ENCODE data around the gene NFIB. TPM values are rescaled to one million over a fixed set of nuclear protein-coding genes. Genes with fewer than 3 reads are reported as not detected.

The NFIB gene
- total and polyA plus RNA-seq, 7 experiments from 2014 or later, result 0.32 TPM; not detected in 6

DNA sequence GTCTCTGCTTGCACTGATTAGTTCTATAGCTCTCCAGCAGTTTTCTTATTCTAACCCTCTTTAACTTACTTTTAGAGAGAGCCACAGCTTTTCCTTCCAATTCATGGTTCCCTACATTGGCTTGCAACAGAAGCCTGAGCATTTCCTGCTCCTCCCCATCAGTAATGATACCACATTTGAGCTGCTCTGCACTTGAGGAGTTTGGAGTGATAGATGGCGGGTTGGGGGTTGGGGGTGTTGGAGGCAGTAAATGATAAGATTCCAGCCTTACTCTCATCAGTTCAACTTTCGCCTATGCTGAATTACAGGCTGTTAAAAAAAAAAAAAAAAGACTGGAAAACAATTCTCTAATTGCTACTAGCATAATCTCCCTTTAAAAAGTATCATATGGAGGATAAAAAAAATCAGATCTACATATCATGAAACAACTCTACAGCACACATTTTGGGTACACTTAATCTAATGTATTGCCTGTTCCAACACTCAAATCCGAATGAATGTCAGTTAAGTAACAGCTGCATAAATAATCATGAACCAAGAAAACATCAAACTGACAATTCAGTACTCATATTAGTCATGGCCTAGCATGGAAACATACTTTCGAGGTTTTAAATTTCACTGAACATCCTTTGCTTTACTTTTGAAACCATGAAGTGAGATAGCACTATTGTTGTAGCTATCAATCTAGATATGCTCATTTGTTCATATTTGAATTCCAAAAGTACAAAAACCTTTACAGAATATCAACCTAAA lies 224.7 kb downstream of the NFIB start:
- intact Hi-C loops (cut with micrococcal nuclease), result no loop called here
- CTCF ChIA-PET, result interaction anchor here (0.7 kb wide), 1 partner anchor 1300 kb away, joined by 3 read pairs; no protein-coding TSS in a partner anchor
- DNase-seq (no peak), ATAC-seq (no peak)
- H3K27ac Mint-ChIP-seq, result no peak overlapping the region
- H3K4me1 Mint-ChIP-seq, result no peaks in the 10 kb centered on the region
- Histone ChIP-seq H3K36me3 (ENCODE audit: control insufficient read depth in 2 of 3, insufficient read depth in 3 of 3, low read length in 3 of 3) (no peaks in the 10 kb centered on the region), H3K4me1 (ENCODE audit: control insufficient read depth in 2 of 2, insufficient read depth in 2 of 2, low read length in 2 of 2) (no peaks in the 10 kb centered on the region), H3K27me3 (ENCODE audit: control insufficient read depth in 2 of 2, insufficient read depth in 2 of 2, low read length in 2 of 2) (no peaks in the 10 kb centered on the region), H3K4me3 (ENCODE audit: low read length) (no peak overlapping the region), H3K9me3 (ENCODE audit: control insufficient read depth in 2 of 3, low read length in 3 of 3) (no peaks in the 10 kb centered on the region), H3K27ac (ENCODE audit: low read depth, low read length) (no peak overlapping the region)
- H3K27me3 Mint-ChIP-seq, result no peaks in the 10 kb centered on the region
- POLR2A ChIA-PET, result no interaction called here
- no peaks in the 10 kb centered on the region for H3K36me3 Mint-ChIP-seq
- H3K9me3 Mint-ChIP-seq, result peaks cover 0 to 4% (median 0%) of the 10 kb centered on the region in 11 donors
- H3K4me3 Mint-ChIP-seq, result no peak overlapping the region

DNA sequence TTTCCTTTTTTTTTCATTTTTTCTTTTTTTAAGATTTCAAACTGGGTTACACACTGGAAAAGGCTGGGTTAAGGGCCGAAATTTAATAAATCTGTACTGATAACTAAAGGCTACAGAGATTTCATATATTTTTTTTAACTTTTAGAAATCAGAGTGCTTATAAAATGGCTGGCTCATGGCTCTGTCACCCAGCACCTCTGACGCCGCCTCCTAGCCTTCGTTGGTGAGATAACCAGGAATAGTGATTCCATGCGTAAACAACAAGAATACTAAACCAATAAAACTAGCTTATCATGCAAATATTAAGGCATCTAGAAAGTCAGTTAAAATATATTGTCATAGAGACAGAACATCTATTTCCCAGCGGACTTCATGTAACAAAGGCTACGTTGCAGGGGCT lies 226.4 kb downstream of the NFIB start:
- Histone ChIP-seq H3K4me3 (ENCODE audit: low read length) (no peak overlapping the region), H3K36me3 (ENCODE audit: control insufficient read depth in 2 of 3, insufficient read depth in 3 of 3, low read length in 3 of 3) (no peaks in the 10 kb centered on the region), H3K9me3 (ENCODE audit: control insufficient read depth in 2 of 3, low read length in 3 of 3) (no peaks in the 10 kb centered on the region), H3K27ac (ENCODE audit: low read depth, low read length) (no peak overlapping the region), H3K27me3 (ENCODE audit: control insufficient read depth in 2 of 2, insufficient read depth in 2 of 2, low read length in 2 of 2) (no peaks in the 10 kb centered on the region), H3K4me1 (ENCODE audit: control insufficient read depth in 2 of 2, insufficient read depth in 2 of 2, low read length in 2 of 2) (no peaks in the 10 kb centered on the region)
- Mint-ChIP-seq H3K9me3 (peaks cover 0 to 4% (median 0%) of the 10 kb centered on the region in 11 donors), H3K27me3 (no peaks in the 10 kb centered on the region), H3K27ac (no peak overlapping the region), H3K4me3 (no peak overlapping the region), H3K36me3 (no peaks in the 10 kb centered on the region), H3K4me1 (no peaks in the 10 kb centered on the region)
- intact Hi-C loops (cut with micrococcal nuclease), result no loop called here
- ATAC-seq (no peak), DNase-seq (no peak)
- ChIA-PET POLR2A (no interaction called here), CTCF (no interaction called here)

DNA sequence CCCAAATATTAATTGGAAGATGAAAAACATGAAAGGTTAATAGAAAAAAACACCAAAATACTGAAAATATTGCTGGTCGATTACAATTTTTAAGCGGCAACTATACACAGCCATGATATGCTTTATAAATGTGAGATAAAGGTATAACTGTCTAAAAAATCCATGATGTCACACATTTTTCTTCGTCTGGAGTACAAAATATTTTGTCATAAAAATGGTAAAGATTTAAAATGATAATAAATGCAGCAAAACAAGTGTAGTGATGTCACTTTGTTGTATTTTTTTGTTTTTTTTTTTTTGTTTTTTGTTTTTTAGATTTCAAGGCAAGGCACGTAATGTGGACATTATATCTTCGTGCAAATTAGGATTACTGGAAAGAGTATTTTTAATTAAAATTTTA lies 227.4 kb downstream of the NFIB start:
- ChIA-PET CTCF (no interaction called here), POLR2A (no interaction called here)
- Mint-ChIP-seq H3K9me3 (peaks cover 0 to 2% (median 0%) of the 10 kb centered on the region in 11 donors), H3K27ac (no peak overlapping the region), H3K27me3 (no peaks in the 10 kb centered on the region), H3K36me3 (no peaks in the 10 kb centered on the region), H3K4me3 (no peak overlapping the region), H3K4me1 (no peaks in the 10 kb centered on the region)
- H3K27ac ChIP-seq (ENCODE audit: low read depth, low read length), result no peak overlapping the region
- H3K27me3 ChIP-seq (ENCODE audit: control insufficient read depth in 2 of 2, insufficient read depth in 2 of 2, low read length in 2 of 2), result no peaks in the 10 kb centered on the region
- H3K36me3 ChIP-seq (ENCODE audit: control insufficient read depth in 2 of 3, insufficient read depth in 3 of 3, low read length in 3 of 3), result no peaks in the 10 kb centered on the region
- H3K4me1 ChIP-seq (ENCODE audit: control insufficient read depth in 2 of 2, insufficient read depth in 2 of 2, low read length in 2 of 2), result no peaks in the 10 kb centered on the region
- no peak overlapping the region for H3K4me3 ChIP-seq (ENCODE audit: low read length)
- ATAC-seq (no peak), DNase-seq (no peak)
- H3K9me3 ChIP-seq (ENCODE audit: control insufficient read depth in 2 of 3, low read length in 3 of 3), result no peaks in the 10 kb centered on the region
- intact Hi-C loops (cut with micrococcal nuclease), result no loop called here

DNA sequence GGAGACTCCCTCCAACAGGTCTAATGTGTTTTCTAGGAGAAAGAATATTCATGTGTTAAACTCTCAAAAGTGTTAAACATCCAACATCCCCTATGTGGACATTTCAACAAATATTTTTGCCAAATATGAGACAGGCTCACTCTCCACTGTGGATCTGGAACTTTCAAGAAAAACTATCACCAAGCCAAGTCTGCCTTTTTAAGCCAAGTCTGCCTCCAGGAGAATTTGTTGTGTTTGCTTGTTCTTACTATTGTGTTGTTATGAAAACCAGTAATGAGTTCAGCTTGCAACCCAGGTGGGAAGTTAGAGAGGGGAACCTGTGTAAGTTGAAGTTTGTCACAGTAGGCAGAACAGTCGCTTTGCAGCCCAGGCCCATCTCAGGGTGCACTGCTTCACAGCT lies 228.1 kb downstream of the NFIB start:
- H3K9me3 ChIP-seq (ENCODE audit: control insufficient read depth in 2 of 3, low read length in 3 of 3), result no peaks in the 10 kb centered on the region
- H3K36me3 ChIP-seq (ENCODE audit: control insufficient read depth in 2 of 3, insufficient read depth in 3 of 3, low read length in 3 of 3), result no peaks in the 10 kb centered on the region
- Mint-ChIP-seq H3K9me3 (peaks cover 0 to 4% (median 0%) of the 10 kb centered on the region in 11 donors), H3K4me1 (no peaks in the 10 kb centered on the region), H3K27ac (no peak overlapping the region), H3K27me3 (no peaks in the 10 kb centered on the region), H3K36me3 (no peaks in the 10 kb centered on the region), H3K4me3 (no peak overlapping the region)
- intact Hi-C loops (cut with micrococcal nuclease), result no loop called here
- ChIA-PET CTCF (no interaction called here), POLR2A (no interaction called here)
- H3K4me3 ChIP-seq (ENCODE audit: low read length), result no peak overlapping the region
- H3K27me3 ChIP-seq (ENCODE audit: control insufficient read depth in 2 of 2, insufficient read depth in 2 of 2, low read length in 2 of 2), result no peaks in the 10 kb centered on the region
- H3K27ac ChIP-seq (ENCODE audit: low read depth, low read length), result no peak overlapping the region
- no peaks in the 10 kb centered on the region for H3K4me1 ChIP-seq (ENCODE audit: control insufficient read depth in 2 of 2, insufficient read depth in 2 of 2, low read length in 2 of 2)
- ATAC-seq (no peak), DNase-seq (no peak)

DNA sequence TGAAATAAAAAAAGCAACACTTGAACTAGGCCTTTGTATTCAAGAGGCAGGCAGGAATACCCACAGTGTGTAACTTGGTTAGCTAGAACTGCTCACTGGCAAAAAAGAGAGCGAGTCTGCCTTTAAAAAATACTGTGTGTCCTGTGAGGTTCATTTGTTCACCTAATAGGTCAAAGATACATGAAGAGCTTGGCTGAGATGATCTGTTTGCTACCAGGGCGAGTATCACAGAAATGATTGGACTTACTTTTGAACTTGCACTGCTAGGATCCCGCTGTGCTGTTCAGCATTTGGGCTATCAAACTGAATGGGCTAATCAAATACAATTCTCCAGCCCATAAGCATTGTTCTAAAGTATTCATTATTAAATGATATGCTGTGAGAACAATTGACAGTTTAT lies 229.1 kb downstream of the NFIB start:
- H3K27ac Mint-ChIP-seq, result no peak overlapping the region
- ChIA-PET CTCF (no interaction called here), POLR2A (no interaction called here)
- Histone ChIP-seq H3K4me3 (ENCODE audit: low read length) (no peak overlapping the region), H3K27me3 (ENCODE audit: control insufficient read depth in 2 of 2, insufficient read depth in 2 of 2, low read length in 2 of 2) (no peaks in the 10 kb centered on the region), H3K36me3 (ENCODE audit: control insufficient read depth in 2 of 3, insufficient read depth in 3 of 3, low read length in 3 of 3) (no peaks in the 10 kb centered on the region), H3K9me3 (ENCODE audit: control insufficient read depth in 2 of 3, low read length in 3 of 3) (no peaks in the 10 kb centered on the region), H3K27ac (ENCODE audit: low read depth, low read length) (no peak overlapping the region), H3K4me1 (ENCODE audit: control insufficient read depth in 2 of 2, insufficient read depth in 2 of 2, low read length in 2 of 2) (no peaks in the 10 kb centered on the region)
- DNase-seq (no peak), ATAC-seq (no peak)
- intact Hi-C loops (cut with micrococcal nuclease), result no loop called here
- H3K36me3 Mint-ChIP-seq, result no peaks in the 10 kb centered on the region
- H3K4me3 Mint-ChIP-seq, result no peak overlapping the region
- H3K27me3 Mint-ChIP-seq, result no peaks in the 10 kb centered on the region
- peaks cover 0 to 4% (median 0%) of the 10 kb centered on the region in 11 donors for H3K9me3 Mint-ChIP-seq
- H3K4me1 Mint-ChIP-seq, result no peaks in the 10 kb centered on the region

DNA sequence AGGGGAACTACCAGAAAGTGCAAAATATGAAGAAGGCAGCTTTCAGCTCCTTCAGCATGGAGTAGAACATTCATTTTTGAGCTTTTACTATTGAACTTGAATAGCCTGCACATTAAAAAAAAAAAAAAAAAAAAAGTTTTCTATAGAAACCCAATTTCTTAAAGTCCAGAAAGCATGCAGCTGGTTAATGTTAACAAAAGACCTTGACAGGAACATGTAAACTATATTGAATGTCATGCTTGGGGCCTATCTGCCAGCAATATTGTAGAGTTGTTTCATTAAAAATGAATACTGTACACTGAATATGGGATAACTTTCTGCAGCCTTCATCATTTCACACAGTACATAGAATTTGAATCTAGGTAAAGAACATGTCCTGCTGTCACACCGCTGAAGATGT lies 230.6 kb downstream of the NFIB start:
- no peaks in the 10 kb centered on the region for H3K36me3 ChIP-seq (ENCODE audit: control insufficient read depth in 2 of 3, insufficient read depth in 3 of 3, low read length in 3 of 3)
- H3K4me1 ChIP-seq (ENCODE audit: control insufficient read depth in 2 of 2, insufficient read depth in 2 of 2, low read length in 2 of 2), result no peaks in the 10 kb centered on the region
- H3K27ac ChIP-seq (ENCODE audit: low read depth, low read length), result no peak overlapping the region
- Mint-ChIP-seq H3K36me3 (no peaks in the 10 kb centered on the region), H3K4me1 (no peaks in the 10 kb centered on the region), H3K27me3 (no peaks in the 10 kb centered on the region), H3K4me3 (no peak overlapping the region), H3K9me3 (peaks cover 0 to 9% (median 0%) of the 10 kb centered on the region in 11 donors), H3K27ac (no peak overlapping the region)
- intact Hi-C loops (cut with micrococcal nuclease), result no loop called here
- POLR2A ChIA-PET, result no interaction called here
- H3K27me3 ChIP-seq (ENCODE audit: control insufficient read depth in 2 of 2, insufficient read depth in 2 of 2, low read length in 2 of 2), result no peaks in the 10 kb centered on the region
- ATAC-seq (no peak), DNase-seq (no peak)
- CTCF ChIA-PET, result no interaction called here
- H3K9me3 ChIP-seq (ENCODE audit: control insufficient read depth in 2 of 3, low read length in 3 of 3), result no peaks in the 10 kb centered on the region
- no peak overlapping the region for H3K4me3 ChIP-seq (ENCODE audit: low read length)

DNA sequence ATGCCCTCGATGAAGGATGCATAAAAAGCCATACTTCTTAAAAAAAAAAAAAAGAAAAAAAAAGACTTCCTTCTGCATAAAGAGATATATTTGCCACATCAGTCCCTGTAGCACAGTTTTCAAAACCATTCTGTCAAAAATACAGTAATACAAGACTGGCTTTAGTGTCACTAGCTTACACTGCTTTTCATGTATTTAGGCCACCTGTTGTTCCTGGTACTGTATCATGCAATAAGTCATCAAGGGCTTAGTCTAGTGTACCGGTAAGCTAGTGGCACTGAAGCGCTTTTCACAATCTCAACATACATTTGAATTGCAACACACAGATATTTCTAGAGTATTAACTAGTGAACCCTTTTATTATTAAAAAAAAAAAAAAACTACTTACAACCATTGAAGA lies 231.2 kb downstream of the NFIB start:
- H3K4me1 ChIP-seq (ENCODE audit: control insufficient read depth in 2 of 2, insufficient read depth in 2 of 2, low read length in 2 of 2), result no peaks in the 10 kb centered on the region
- no peak overlapping the region for H3K27ac ChIP-seq (ENCODE audit: low read depth, low read length)
- intact Hi-C loops (cut with micrococcal nuclease), result no loop called here
- no peak for DNase-seq
- Mint-ChIP-seq H3K9me3 (peaks cover 0 to 9% (median 0%) of the 10 kb centered on the region in 11 donors), H3K4me3 (no peak overlapping the region), H3K27me3 (no peaks in the 10 kb centered on the region), H3K4me1 (no peaks in the 10 kb centered on the region), H3K27ac (no peak overlapping the region), H3K36me3 (no peaks in the 10 kb centered on the region)
- no peaks in the 10 kb centered on the region for H3K9me3 ChIP-seq (ENCODE audit: control insufficient read depth in 2 of 3, low read length in 3 of 3)
- ChIA-PET CTCF (no interaction called here), POLR2A (no interaction called here)
- H3K36me3 ChIP-seq (ENCODE audit: control insufficient read depth in 2 of 3, insufficient read depth in 3 of 3, low read length in 3 of 3), result no peaks in the 10 kb centered on the region
- no peak for ATAC-seq
- H3K4me3 ChIP-seq (ENCODE audit: low read length), result no peak overlapping the region
- H3K27me3 ChIP-seq (ENCODE audit: control insufficient read depth in 2 of 2, insufficient read depth in 2 of 2, low read length in 2 of 2), result no peaks in the 10 kb centered on the region

Data from naive thymus-derived CD4-positive, alpha-beta T cell (primary cell).